WTC11 (cell line): ENCODE measurements around the gene HECW1. TPM values are rescaled to one million over a fixed set of nuclear protein-coding genes. Genes with fewer than 3 reads are reported as not detected.

ENCODE experiments used
- ATAC-seq: fragments of 200-7000 bp; cut with Tn5 transposase; 2 replicates; pipeline ENCODE4 v1.10.0; 2021; ENCODE audit warnings: mild to moderate bottlenecking, moderate library complexity
- CTCF ChIA-PET: fragments of 300-600 bp; sonication (Branson Sonifier 250); formaldehyde crosslinking; loops from one replicate; lab custom pipeline; 2021; ENCODE audit warnings: antibody characterized with exemption; lab: Charles Lee
- POLR2A ChIA-PET: fragments of 350-600 bp; sonication (Branson Sonifier 250); formaldehyde crosslinking; loops from one replicate; lab custom pipeline; 2021; ENCODE audit warnings: antibody characterized with exemption; lab: Charles Lee
- DNase-seq: peaks from one replicate; pipeline ENCODE4 v3.0.0; 2021; ENCODE audit warnings: low spot score
- H3K27ac Mint-ChIP-seq: 2 replicates; pipeline ENCODE4 v1.8.0; 2021; ENCODE audit warnings: mixed read lengths
- H3K27me3 Mint-ChIP-seq: 2 replicates; pipeline ENCODE4 v1.8.0; 2021; ENCODE audit warnings: low read depth, mild to moderate bottlenecking, moderate library complexity, mixed read lengths
- H3K36me3 Mint-ChIP-seq: 2 replicates; pipeline ENCODE4 v1.8.0; 2021; ENCODE audit warnings: mixed read lengths
- H3K4me1 Mint-ChIP-seq: 2 replicates; pipeline ENCODE4 v1.8.0; 2022; ENCODE audit warnings: mixed read lengths
- H3K4me3 Mint-ChIP-seq: 2 replicates; pipeline ENCODE4 v1.8.0; 2021; ENCODE audit warnings: mild to moderate bottlenecking, moderate library complexity, mixed read lengths
- H3K9me3 Mint-ChIP-seq: 2 replicates; pipeline ENCODE4 v1.8.0; 2021; ENCODE audit warnings: mixed read lengths
- AFF4 ChIP-seq: sonication (generic); formaldehyde crosslinking; IDR thresholded peaks from 2 replicates; pipeline ENCODE4 v1.8.1; 2023; ENCODE audit warnings: mild to moderate bottlenecking, missing genetic modification reagents, borderline replicate concordance
- E2F5 ChIP-seq: sonication (generic); formaldehyde crosslinking; IDR thresholded peaks from 2 replicates; pipeline ENCODE4 v1.8.1; 2022; ENCODE audit warnings: mild to moderate bottlenecking, moderate library complexity, missing genetic modification reagents
- EMX1 ChIP-seq: fragments of 250-450 bp; sonication (Bioruptor Pico); IDR thresholded peaks from 2 replicates; pipeline ENCODE4 v1.8.0; 2021; ENCODE audit warnings: mild to moderate bottlenecking
- ESRRA ChIP-seq: sonication (generic); formaldehyde crosslinking; IDR thresholded peaks from 2 replicates; pipeline ENCODE4 v1.8.1; 2022; ENCODE audit warnings: mild to moderate bottlenecking, missing genetic modification reagents, borderline replicate concordance
- FOXP4 ChIP-seq: sonication (generic); formaldehyde crosslinking; IDR thresholded peaks from 2 replicates; pipeline ENCODE4 v1.8.0; 2022; ENCODE audit warnings: mild to moderate bottlenecking, missing genetic modification reagents
- JAZF1 ChIP-seq: fragments of 250-450 bp; sonication (Bioruptor Pico); IDR thresholded peaks from 2 replicates; pipeline ENCODE4 v1.9.0; 2021; ENCODE audit warnings: moderate library complexity, mild to moderate bottlenecking, inconsistent platforms
- NR3C1 ChIP-seq: sonication (generic); formaldehyde crosslinking; conservative IDR thresholded peaks from 2 replicates; pipeline ENCODE4 v1.8.1; 2023; ENCODE audit warnings: low read depth, mild to moderate bottlenecking, missing genetic modification reagents
- OVOL2 ChIP-seq: fragments of 250-450 bp; sonication (Bioruptor Pico); IDR thresholded peaks from 2 replicates; pipeline ENCODE4 v1.9.0; 2021; ENCODE audit warnings: mild to moderate bottlenecking, borderline replicate concordance
- SOX15 ChIP-seq: fragments of 250-450 bp; sonication (Bioruptor Pico); IDR thresholded peaks from 2 replicates; pipeline ENCODE4 v1.9.0; 2021; ENCODE audit warnings: mild to moderate bottlenecking
- STAT6 ChIP-seq: sonication (generic); formaldehyde crosslinking; conservative IDR thresholded peaks from 2 replicates; pipeline ENCODE4 v1.8.1; 2023; ENCODE audit warnings: mild to moderate bottlenecking, low read depth, missing genetic modification reagents, moderate library complexity
- TCF7 ChIP-seq: sonication (generic); formaldehyde crosslinking; IDR thresholded peaks from 2 replicates; pipeline ENCODE4 v1.8.0; 2022; ENCODE audit warnings: mild to moderate bottlenecking, low read depth, missing genetic modification reagents, moderate library complexity
- USF2 ChIP-seq: sonication (generic); formaldehyde crosslinking; IDR thresholded peaks from 2 replicates; pipeline ENCODE4 v1.8.1; 2023; ENCODE audit warnings: mild to moderate bottlenecking, missing genetic modification reagents, moderate library complexity
- ZBTB43 ChIP-seq: sonication (generic); formaldehyde crosslinking; IDR thresholded peaks from 2 replicates; pipeline ENCODE4 v1.8.1; 2023; ENCODE audit warnings: mild to moderate bottlenecking, missing genetic modification reagents
- ZNF396 ChIP-seq: fragments of 250-450 bp; sonication (Bioruptor Pico); IDR thresholded peaks from 2 replicates; pipeline ENCODE4 v1.8.0; 2021; ENCODE audit warnings: mild to moderate bottlenecking, moderate library complexity, borderline replicate concordance
- total RNA-seq: library from RNA; stranded (reverse); gene quantifications from 3 replicates; pipeline ENCODE4 v1.2.3, GENCODE V29; 2021

Gene HECW1
- total RNA-seq, 1 experiment from 2014 or later = 6.1 TPM

GRCh38 chr7:43192806-43193460 is 80.5 kb downstream of the HECW1 start:
- ATAC-seq = no peak
- no peaks in the 10 kb centered on the region for H3K27me3 Mint-ChIP-seq
- POLR2A ChIA-PET = no interaction called here

GRCh38 chr7:43193893-43194292 is 81.4 kb downstream of the HECW1 start:
- CTCF ChIA-PET = no interaction called here
- DNase-seq = no peak
- POLR2A ChIA-PET = no interaction called here

More at GRCh38 chr7:43192806-43193460, 80.5 kb downstream of the HECW1 start:
- H3K27ac Mint-ChIP-seq = peak overlapping the region; percentile 69; the same call in 1 of the 2 replicates
- no peak for DNase-seq
- peaks cover 29% of the 10 kb centered on the region for H3K4me1 Mint-ChIP-seq
- H3K4me3 Mint-ChIP-seq = no peak overlapping the region
- no peak for TF ChIP-seq TCF7
- TF ChIP-seq NR3C1 = no peak
- no peak for TF ChIP-seq USF2 (CRISPR knock-in tag)
- no peak for TF ChIP-seq E2F5 (CRISPR knock-in tag)
- TF ChIP-seq ESRRA (CRISPR knock-in tag) = no peak
- TF ChIP-seq EMX1 (CRISPR knock-in tag) = no peak
- no peak for TF ChIP-seq AFF4
- no peak for TF ChIP-seq ZNF396 (CRISPR knock-in tag)
- TF ChIP-seq FOXP4 (CRISPR knock-in tag) = no peak
- TF ChIP-seq JAZF1 (CRISPR knock-in tag) = no peak
- TF ChIP-seq SOX15 (CRISPR knock-in tag) = no peak
- CTCF ChIA-PET = interaction anchor here (1.6 kb wide), 1 partner anchor 247 kb away, joined by 3 read pairs; no protein-coding TSS in a partner anchor
- 0 out of 2 replicates have a peak, but pooled peaks cover 5% of the 10 kb centered on the region for H3K9me3 Mint-ChIP-seq
- H3K36me3 Mint-ChIP-seq = no peaks in the 10 kb centered on the region

More at GRCh38 chr7:43193893-43194292, 81.4 kb downstream of the HECW1 start:
- H3K27me3 Mint-ChIP-seq = no peaks in the 10 kb centered on the region
- TF ChIP-seq E2F5 (CRISPR knock-in tag) (no peak), ZBTB43 (no peak), OVOL2 (CRISPR knock-in tag) (no peak), STAT6 (CRISPR knock-in tag) (no peak)
- peaks cover 29% of the 10 kb centered on the region for H3K4me1 Mint-ChIP-seq
- H3K9me3 Mint-ChIP-seq = 0 out of 2 replicates have a peak, but pooled peaks cover 5% of the 10 kb centered on the region
- H3K36me3 Mint-ChIP-seq = no peaks in the 10 kb centered on the region
- H3K4me3 Mint-ChIP-seq = no peak overlapping the region
- H3K27ac Mint-ChIP-seq = peak overlapping the region; percentile 69
- peak; percentile 75 for ATAC-seq
